OCI-LY3 (cell line): Measurements from ENCODE around the gene SYNE1.

Source experiments
- CTCF ChIP-seq: fragments of 200-600, 300-600 bp; sonication (generic); IDR thresholded peaks from 2 replicates; pipeline ENCODE4 v1.5.1; 2014; ENCODE audit warnings: antibody characterized with exemption, low read length, low read depth
- EZH2phosphoT487 ChIP-seq: fragments of 200-600 bp; shearing (Covaris generic); IDR thresholded peaks from 2 replicates; pipeline ENCODE4 v1.6.1; 2018; ENCODE audit warnings: antibody characterized with exemption, mixed run types, low read depth

GRCh38 chr6:152575621-152576150 is 61.5 kb downstream of the SYNE1 start:
- TF ChIP-seq CTCF (no peak), EZH2phosphoT487 (no peak)
